Astrocyte (in vitro differentiated cells and primary cell): ENCODE data around the gene DNAAF5.

ENCODE experiments used
- EZH2 ChIP-seq: IDR thresholded peaks from 2 replicates; pipeline ENCODE4 v1.6.1; 2012; ENCODE audit warnings: mild to moderate bottlenecking, low read length, inconsistent platforms; ENCODE audit not compliant: insufficient read depth
- TF ChIP-seq, protein P1 (sequence below): IDR thresholded peaks from 2 replicates; pipeline ENCODE4 v1.5.1; 2011; ENCODE audit warnings: low read depth, mild to moderate bottlenecking, inconsistent platforms, low read length, moderate library complexity; ENCODE audit not compliant: insufficient read depth

DNA sequence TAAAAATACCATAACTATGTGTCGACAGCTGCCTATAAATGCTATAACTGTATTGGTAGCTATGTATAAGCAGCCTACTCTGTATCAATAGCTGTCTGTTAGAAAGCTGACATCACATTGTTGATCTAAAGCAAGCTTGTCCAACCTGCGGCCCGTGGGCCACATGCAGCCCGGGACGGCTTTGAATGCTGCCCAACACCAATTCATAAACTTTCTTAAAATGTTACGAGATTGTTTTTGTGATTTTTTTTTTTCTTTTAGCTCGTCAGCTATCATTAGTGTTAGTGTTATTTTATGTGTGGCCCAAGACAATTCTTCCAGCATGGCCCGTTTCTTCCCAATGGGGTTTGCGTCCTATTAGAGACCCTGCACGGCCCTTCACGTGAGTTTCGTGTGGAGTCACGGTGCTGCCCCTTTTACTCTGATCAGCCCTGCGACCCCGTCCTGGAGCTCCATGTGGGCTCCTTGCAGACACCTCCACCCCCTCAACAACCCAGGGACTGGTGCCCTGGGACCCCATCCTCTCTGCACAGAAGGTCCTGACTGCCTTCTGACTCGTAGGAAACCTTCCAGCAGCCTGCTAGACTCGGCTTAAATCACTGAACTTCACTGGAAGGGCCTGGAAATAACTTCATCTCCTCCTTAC lies 5.1 kb downstream of the DNAAF5 start:
- TF ChIP-seq, protein P1, sequence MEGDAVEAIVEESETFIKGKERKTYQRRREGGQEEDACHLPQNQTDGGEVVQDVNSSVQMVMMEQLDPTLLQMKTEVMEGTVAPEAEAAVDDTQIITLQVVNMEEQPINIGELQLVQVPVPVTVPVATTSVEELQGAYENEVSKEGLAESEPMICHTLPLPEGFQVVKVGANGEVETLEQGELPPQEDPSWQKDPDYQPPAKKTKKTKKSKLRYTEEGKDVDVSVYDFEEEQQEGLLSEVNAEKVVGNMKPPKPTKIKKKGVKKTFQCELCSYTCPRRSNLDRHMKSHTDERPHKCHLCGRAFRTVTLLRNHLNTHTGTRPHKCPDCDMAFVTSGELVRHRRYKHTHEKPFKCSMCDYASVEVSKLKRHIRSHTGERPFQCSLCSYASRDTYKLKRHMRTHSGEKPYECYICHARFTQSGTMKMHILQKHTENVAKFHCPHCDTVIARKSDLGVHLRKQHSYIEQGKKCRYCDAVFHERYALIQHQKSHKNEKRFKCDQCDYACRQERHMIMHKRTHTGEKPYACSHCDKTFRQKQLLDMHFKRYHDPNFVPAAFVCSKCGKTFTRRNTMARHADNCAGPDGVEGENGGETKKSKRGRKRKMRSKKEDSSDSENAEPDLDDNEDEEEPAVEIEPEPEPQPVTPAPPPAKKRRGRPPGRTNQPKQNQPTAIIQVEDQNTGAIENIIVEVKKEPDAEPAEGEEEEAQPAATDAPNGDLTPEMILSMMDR, result no peak
- no peak for TF ChIP-seq EZH2
